Measurements from ENCODE around the gene BDNF.
"Not testable (repeated sequence)": the region's sequence is repeated elsewhere in the genome, so short reads cannot be mapped to it uniquely, and the experiment has no call there.

Gene BDNF

GRCh38 chr11:27665508-27666101, 34.6 kb downstream of the BDNF start:
- not testable (repeated sequence) for DNase-seq

- DNase-seq, result no peak
Measured at GRCh38 chr11:27663326-27663725, 36.9 kb downstream of the BDNF start.

GRCh38 chr11:27660171-27660570, 40.1 kb downstream of the BDNF start:
- no peak for DNase-seq

DNA sequence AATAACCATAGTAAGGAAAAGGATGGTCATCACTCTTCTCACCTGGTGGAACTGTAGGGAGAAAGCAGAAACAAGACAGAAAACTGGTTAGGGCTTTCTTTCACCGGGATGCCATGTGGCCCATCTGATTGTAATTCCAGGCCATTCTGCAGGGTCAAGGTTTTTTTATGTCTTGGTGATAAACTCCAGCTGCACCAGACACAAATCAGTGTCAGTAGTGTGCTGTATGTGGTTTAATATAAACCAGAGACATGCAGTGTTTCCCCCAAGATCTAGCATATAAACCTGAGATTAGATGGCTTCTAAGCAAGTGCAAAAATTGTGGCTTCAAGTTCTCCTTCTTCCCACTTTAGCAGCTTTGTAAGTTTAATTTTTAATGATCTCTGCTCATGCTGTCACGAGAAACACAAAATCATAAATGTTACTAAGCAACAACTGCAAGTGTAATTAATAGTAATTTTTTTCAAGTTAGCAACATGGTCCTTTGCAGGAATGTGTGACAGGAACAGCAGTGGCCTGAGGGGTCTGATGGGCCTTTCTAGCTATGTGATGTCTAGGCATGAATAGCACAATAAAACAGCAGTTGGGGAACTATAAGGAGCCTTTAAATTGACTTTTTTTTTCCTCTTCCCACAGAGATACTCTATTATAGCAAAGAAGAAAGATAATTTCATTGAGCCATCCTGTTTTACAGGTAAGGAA, 41.6 kb downstream of the BDNF start:
- no peak for DNase-seq

DNA sequence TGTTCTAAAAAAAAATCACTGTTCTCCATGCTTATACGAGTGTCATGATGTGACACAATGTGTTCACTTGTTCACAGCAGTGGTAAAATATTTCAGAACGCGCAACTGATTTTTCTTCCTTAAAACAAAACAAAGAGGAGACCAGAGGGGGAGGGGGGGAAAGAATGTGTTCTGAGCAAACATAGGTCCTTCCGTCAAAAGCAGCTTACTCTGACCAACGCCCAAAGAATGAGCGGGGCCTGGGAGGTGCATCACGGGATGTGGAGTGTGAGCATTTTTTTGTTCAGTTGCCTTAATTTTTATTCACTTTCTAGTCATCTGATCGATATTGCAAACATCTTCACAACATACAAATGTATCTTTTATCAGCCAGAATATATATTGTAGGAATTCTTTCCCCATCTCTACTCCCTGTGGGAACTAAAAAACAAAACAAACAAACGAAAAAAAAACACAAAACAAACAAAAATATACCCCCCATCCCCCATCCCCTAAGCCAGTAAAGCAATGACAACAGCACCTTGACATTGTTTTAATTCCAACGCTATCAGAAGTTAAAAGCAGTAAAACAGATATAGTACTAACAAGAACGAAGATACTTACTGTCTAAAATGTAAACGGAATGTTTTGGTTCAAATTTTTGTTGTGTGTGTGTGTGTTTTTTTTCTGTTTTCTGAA, 43.3 kb downstream of the BDNF start:
- DNase-seq, result no peak

- DNase-seq, result no peak
Measured at GRCh38 chr11:27656320-27656719, 43.9 kb downstream of the BDNF start.

DNA sequence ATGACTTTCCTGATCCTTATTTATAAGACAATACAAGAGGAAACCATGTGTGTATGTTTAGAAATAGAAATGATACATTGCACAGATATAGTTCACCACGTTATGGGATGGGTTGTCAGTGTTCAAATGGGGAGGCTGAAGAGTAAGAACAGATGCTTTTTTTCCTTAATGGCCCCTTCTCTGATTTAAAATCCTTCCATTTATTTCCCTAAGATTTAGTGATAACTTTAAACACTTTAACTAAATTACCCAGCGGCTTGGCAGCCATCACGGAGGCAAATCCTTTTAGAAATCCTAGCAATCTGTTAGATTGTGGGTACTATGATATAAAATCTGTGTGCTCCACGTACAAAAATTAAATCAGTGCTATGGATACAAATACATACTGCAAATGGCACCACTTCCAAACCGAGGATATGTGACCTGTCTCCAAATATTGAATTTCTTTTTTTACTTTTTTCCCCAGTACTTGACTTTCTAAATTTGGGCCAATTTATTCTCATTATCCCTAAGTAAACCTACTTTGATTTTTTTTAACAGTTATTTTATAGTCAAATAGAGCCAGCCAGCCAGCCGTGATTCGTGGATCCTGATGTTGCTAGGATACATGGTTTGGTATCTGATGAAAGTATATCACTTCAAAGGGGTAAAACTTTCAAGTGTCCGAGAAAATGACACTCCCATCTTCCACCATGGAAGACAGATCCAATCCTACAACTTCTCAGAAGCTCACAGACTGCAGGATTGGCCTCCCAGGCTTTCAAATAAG, 46.1 kb downstream of the BDNF start:
- DNase-seq, result no peak

- no peak for DNase-seq
Measured at GRCh38 chr11:27651711-27652110, 48.5 kb downstream of the BDNF start.

DNA sequence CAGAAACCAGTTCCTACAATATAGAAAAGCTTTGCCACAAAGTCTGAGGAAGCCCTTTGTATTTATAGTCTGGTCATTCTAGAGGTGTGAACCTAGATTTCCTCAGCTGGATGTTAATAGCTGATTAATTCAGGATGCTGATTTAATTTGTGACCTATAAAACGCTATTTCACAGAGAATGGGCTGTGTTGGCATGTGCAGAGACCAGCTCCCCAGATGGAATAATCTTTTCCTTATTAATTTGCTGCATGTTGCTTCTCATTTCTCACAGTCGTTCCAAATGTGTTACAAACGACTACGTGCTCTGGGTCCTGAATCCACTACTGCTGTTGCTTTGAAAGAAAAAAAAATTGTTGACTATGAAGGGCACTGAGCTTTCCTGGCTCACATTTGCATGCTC, 49.3 kb downstream of the BDNF start:
- DNase-seq, result no peak

DNA sequence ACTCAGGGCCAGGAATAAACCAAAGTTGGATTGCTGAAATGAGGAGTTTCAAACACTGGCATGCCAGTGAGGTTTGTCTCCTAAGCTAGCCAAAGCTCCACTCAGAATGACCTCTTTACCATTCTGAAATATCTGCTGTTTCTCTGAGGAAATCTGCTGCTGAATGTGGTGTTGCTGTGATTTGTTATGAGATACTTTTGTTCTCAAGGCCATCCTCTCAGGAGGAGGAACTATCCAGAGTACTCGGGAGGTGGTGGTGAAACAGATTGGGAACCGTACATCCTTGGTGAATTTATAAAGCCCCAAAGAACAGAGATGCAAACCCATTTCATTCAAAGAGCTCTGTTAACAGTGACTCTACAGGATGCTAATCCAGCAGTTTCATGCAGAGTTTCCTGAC, 50.5 kb downstream of the BDNF start:
- no peak for DNase-seq

- DNase-seq, result no peak
Measured at GRCh38 chr11:27648840-27649239, 51.4 kb downstream of the BDNF start.

- no peak for DNase-seq
Measured at GRCh38 chr11:27646051-27646818, 54.0 kb downstream of the BDNF start.

DNA sequence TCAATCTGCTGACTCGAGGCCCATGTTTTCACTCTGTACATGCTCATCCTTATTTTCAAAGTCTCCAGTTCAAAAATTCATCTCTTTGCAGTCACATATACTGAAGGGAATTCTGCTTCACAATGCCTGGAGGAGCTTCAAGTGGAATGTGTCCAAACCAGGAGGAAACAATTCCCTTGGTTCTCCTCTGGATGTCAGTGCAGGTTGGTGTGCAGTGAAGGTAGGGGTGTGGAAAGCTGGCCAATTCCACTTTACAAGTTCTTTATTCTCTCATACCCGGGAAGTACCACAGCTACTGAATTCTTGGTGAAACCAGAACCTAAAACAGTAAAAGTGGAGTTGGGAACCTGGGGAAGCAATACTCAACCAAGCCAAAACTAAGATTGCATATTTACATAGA, 57.3 kb downstream of the BDNF start:
- DNase-seq, result no peak

- no peak for DNase-seq
Measured at GRCh38 chr11:27640954-27641353, 59.3 kb downstream of the BDNF start.

- no peak for DNase-seq
Measured at GRCh38 chr11:27635567-27636037, 64.7 kb downstream of the BDNF start.

- not testable (repeated sequence) for DNase-seq
Measured at GRCh38 chr11:27634776-27635175, 65.5 kb downstream of the BDNF start.

DNA sequence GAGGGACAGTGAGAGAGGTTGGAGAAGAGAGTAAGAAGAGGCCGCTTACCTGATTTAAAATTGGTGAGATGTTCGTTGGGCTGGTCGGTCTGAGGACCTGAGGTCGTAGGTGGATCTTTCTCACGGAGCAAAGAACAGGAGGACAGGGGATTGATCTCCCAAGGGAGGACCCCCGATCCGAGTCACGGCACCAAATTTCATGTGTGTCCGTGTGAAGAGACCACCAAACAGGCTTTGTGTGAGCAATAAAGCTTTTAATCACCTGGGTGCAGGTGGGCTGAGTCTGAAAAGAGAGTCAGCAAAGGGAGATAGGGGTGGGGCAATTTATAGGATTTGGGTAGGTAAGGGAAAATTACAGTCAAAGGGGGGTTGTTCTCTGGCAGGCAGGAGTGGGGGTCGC, 66.0 kb downstream of the BDNF start:
- not testable (repeated sequence) for DNase-seq

GRCh38 chr11:27629023-27629422, 71.2 kb downstream of the BDNF start:
- DNase-seq, result not testable (repeated sequence)

DNA sequence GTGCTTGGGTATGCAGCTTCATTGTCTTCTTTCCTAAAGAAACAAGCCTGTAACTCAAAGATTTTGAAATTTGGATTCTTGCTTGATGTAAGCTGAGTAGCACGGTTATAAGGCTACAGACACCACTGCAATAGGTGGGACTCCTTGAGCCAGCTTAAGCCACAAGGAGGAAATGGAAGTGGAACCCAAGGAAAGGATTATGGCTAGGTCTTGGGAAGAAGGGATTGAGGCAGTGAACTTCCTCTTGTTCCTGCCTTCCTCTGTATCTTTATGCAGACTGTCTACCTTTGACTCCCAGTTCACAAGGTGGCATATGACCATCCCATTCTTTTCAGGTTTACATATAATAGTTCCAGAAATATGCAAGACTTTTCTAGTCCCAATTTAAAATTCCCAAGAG, 72.3 kb downstream of the BDNF start:
- DNase-seq, result no peak

- no peak for DNase-seq
Measured at GRCh38 chr11:27626938-27627586, 73.2 kb downstream of the BDNF start.

DNA sequence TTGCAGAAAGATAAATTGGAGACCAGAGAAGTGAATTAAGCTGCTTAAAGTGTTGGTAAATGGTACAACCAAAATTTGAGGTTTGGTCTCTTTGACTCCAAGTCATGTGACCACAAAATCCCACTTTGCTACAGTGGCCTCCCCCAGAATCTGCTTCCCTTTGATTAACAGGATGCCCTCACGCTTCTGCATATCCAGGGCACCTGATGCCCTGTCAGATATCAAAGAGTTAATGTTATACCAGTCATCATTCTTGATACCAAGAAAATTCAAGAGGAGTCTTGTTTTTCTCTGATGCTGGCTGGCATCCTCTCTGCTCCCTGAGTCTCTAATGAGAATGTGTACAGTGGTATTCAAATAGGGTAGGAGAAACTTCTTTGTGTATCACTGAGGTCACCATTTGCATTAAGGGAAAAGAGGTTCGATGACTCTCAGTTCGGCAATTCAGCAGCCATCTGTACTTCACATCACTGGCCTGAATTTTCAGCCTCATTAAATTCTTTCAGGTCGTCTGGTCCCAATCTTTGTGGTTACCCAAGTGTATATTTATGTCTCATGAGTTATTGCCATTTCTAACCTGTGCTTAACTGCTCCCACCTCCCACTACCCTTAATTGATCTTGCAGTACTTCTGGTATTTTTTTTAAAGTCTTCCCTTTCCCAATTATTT, 73.9 kb downstream of the BDNF start:
- no peak for DNase-seq
